ENCODE results near the gene TAMALIN.

TAMALIN gene

DNA sequence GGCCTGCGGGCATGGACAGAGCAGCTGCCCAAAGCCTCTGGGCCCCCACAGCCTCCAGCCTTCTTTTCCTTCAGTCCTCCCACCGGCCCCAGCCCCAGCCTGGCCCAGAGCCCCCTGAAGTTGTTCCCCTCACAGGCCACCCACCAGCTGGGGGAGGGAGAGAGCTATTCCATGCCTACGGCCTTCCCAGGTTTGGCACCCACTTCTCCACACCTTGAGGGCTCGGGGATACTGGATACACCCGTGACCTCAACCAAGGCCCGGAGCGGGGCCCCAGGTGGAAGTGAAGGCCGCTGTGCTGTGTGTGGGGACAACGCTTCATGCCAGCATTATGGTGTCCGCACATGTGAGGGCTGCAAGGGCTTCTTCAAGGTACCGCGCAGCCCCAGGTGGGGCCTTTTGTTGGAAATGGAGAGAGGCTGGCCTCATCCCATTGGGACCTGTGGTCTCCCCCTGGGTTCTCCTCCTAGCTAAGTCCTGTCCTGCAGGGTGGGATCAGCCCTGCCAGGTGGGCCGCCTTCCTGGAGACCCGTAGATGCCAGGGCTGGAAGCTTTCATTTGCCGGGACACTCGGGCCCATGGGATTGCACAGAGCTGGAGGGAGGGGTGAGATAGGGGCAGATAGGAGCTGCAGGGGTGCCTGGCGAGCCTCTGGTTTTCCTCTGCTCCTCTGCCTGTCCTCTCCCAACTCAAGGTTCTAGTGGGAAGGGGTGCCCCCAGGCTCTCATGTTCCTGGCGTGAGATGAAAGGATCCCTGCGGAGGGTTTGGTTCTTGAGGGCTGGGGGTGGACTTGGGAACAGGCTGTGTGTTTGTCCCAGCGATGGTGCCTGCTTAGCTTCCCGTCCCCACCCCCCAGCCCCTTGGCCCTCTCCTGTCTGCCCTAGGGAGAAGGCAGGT lies 48.3 kb downstream of the TAMALIN start:
- DNase-seq (ENCODE audit: low spot score), result no peak

DNA sequence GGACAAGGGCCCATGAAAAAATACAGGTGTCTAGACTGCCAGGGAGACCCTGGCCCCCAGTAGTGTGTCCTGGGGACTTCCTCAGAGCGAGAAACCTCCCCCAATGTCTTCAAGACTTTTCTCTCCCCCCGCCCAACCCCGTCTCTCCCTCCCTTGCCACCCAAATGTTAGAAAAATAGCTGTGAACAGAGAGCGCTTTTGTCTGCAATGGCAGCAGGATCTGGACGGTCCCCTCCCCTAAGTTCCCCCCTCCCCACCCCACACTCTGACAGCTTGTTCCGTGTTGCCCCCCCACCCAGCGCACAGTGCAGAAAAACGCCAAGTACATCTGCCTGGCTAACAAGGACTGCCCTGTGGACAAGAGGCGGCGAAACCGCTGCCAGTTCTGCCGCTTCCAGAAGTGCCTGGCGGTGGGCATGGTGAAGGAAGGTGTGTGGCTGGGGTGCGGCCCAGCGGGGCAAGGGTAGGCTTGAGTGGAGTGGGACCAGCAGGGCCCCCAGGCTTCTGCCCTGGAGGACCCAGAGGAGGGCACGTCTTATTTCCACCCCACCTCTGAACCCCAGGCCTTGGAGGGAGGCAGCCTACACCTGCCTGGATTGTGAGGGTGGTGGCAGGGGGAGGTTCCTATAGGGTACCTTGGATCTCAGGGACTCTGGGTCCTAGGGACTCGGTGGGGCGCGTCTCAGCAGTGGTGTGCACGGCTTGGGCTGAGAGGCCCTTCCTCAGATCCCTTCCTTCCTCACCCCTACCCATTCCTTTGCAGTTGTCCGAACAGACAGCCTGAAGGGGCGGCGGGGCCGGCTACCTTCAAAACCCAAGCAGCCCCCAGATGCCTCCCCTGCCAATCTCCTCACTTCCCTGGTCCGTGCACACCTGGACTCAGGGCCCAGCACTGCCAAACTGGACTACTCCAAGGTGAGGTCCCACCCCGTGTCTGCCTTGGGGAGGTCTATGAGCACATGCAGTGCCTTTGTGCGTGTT lies 49.3 kb downstream of the TAMALIN start:
- no peak for DNase-seq (ENCODE audit: low spot score)

DNA sequence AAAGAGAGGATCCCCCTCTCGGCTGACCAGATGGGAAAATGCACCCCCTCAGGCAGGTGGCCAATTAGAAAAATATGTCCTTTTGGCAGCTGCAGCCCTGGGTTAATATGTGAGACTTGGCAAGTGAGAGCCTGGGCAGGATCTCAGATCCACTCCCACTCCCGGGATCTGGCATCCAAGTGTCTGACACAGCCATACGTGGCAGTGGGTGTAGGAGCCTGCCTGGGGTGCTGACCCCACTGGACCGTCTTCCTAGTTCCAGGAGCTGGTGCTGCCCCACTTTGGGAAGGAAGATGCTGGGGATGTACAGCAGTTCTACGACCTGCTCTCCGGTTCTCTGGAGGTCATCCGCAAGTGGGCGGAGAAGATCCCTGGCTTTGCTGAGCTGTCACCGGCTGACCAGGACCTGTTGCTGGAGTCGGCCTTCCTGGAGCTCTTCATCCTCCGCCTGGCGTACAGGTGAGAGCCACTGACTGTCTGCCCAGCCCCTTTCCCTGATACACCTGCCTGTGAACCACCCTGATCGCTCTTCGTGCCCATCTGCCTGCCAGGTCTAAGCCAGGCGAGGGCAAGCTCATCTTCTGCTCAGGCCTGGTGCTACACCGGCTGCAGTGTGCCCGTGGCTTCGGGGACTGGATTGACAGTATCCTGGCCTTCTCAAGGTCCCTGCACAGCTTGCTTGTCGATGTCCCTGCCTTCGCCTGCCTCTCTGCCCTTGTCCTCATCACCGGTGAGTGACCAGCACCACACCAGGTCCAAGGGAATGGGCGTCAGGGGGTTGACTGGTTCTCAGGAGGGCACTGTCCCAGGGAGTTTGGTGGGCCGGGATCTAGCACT lies 50.3 kb downstream of the TAMALIN start:
- DNase-seq (ENCODE audit: low spot score), result no peak

- DNase-seq (ENCODE audit: low spot score), result no peak
Observed at GRCh38 chr12:52057638-52058576, 51.2 kb downstream of the TAMALIN start.

DNA sequence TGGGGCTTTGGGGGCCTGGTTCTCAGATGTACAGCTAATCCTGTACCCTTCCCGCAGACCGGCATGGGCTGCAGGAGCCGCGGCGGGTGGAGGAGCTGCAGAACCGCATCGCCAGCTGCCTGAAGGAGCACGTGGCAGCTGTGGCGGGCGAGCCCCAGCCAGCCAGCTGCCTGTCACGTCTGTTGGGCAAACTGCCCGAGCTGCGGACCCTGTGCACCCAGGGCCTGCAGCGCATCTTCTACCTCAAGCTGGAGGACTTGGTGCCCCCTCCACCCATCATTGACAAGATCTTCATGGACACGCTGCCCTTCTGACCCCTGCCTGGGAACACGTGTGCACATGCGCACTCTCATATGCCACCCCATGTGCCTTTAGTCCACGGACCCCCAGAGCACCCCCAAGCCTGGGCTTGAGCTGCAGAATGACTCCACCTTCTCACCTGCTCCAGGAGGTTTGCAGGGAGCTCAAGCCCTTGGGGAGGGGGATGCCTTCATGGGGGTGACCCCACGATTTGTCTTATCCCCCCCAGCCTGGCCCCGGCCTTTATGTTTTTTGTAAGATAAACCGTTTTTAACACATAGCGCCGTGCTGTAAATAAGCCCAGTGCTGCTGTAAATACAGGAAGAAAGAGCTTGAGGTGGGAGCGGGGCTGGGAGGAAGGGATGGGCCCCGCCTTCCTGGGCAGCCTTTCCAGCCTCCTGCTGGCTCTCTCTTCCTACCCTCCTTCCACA lies 52.0 kb downstream of the TAMALIN start:
- DNase-seq (ENCODE audit: low spot score), result no peak

- no peak for DNase-seq (ENCODE audit: low spot score)
Observed at GRCh38 chr12:52059582-52060497, 53.1 kb downstream of the TAMALIN start.

- no peak for DNase-seq (ENCODE audit: low spot score)
Observed at GRCh38 chr12:52060498-52061177, 53.9 kb downstream of the TAMALIN start.

DNA sequence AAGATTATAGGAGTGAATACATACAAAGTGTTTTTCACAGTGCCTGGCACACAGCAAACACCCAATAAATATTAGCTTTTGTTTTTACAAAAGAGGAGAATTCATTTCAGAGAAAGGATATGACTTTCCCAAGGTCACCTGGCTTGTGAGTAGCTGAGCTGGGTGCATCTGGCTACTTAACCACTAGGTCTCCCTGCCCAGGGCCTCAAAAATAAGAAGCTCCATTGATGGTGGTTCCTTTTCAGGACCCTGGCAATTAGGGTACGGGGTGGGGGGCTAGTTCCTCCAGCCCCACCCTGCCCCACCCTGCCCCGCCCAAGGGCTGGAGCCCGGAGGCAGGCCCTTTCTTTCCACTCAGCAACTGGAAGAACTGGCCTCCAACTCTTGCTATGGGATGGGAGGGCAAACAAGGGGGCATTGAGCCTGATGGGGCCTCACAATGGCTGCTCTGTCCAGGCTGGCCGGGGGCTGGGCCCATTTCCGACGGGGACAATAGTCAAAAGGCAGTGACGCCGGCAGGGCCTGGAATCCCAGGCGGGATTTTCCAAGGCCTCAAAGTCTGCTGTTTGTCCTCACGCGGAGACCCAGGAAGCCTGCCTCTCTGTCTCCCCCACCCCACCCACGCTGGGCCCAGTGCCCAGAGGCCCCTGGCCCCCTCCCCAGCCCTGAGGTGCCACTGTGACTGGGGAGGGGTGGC lies 54.9 kb downstream of the TAMALIN start:
- DNase-seq (ENCODE audit: low spot score), result no peak

DNA sequence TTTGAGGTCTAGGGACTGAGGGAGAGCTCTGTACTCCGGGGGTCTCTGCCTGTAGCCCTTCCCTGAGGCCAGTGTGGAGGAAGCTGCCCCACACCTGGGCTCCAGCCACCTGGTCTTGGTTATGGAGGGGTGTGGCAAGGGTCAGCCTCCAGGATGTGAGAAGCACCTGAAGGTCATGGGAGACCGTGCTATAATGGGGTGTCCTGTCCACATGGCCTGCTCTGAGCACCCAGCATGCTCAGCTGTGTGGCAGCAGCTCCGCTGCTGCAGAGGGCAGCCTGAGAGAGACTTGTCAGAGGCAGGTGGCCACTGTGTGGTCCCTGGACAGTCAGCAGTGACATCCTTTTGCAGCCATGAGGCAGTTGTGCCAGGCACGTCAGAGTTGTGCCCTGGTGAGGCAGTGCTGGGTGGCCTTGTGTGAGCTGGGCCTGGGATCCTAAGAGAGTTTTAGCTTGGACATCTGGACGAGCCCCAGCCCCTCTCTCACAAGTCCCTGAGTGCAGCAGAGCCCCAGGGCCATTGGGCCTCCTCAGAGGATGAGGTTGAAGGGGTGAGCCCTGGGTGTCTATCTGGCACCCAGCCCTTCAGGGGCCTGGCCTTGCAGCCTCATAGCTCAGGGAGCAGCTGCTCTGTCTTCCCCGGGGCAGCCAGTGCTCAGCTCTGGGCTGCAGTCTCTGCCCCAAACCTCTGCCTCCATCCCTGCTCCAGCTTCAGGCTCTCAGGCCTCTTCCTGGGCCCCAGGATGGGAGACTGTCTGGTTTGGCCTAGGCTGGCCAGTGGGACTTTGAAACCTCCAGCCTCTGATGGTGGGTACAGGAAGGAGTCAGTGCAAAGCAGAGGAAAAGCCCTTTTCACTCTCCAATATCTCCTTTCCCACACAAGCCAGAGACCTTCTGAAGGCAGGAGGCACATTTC lies 55.7 kb downstream of the TAMALIN start:
- DNase-seq (ENCODE audit: low spot score), result no peak

- no peak for DNase-seq (ENCODE audit: low spot score)
Observed at GRCh38 chr12:52063082-52063924, 56.6 kb downstream of the TAMALIN start.

DNA sequence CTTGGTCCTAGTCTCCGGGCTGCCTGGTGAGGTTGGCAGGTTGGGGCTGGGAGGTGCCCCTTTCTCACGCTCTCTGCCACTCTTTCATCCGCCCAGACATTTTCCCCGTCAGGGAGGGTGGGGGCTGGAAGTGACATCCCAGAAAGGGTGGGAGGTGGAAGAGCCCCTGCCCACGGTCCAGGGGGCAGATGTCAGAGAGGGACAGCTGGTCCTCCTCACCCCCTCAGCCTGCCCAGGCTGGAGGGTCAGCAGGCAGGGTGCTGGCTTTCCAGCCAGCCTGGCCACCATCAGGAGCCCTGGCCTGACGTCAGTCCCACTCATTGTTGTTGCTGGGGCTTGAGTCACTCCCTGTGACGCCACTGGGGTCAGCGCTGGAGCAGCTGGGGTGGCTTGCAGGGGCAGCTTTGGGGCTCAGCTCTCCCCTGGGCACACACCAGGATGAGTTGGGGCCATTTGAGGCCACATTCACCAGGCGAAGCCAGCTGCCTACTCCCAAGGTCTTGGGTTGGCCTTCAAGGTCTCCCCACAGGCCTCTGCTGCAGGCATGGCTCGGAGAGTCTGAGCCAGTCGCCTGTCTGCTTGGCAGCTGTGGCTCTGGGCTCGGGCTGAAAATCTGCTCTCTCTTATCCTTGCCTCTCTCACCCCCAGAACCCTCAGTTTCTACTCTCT lies 57.4 kb downstream of the TAMALIN start:
- DNase-seq (ENCODE audit: low spot score), result no peak
